Transverse colon (tissue), 4 donors: ENCODE measurements around the gene RSPRY1. TPM values are rescaled to one million over a fixed set of nuclear protein-coding genes. Genes with fewer than 3 reads are reported as not detected.

ENCODE experiments used
- DNase-seq: peaks from one replicate; pipeline ENCODE4 v3.0.0-alpha.2; 2019
- H3K27ac ChIP-seq, 4 donors: fragments of 200-600 bp; sonication (generic); 2 replicates each; pipeline ENCODE4 v1.5.1; 2016 to 2018; ENCODE audit warnings: inconsistent platforms in 4 of 4
- H3K27me3 ChIP-seq: fragments of 200-600 bp; sonication (generic); 2 replicates; pipeline ENCODE4 v1.5.1; 2017; ENCODE audit warnings: inconsistent platforms
- H3K36me3 ChIP-seq, 4 donors: fragments of 200-600 bp; sonication (generic); 2 replicates each; pipeline ENCODE4 v1.5.1; 2017 to 2019; ENCODE audit warnings: inconsistent platforms in 4 of 4
- H3K4me1 ChIP-seq, 4 donors: fragments of 200-600 bp; sonication (generic); 2 replicates each; pipeline ENCODE4 v1.5.1; 2017 to 2020; ENCODE audit warnings: inconsistent platforms in 4 of 4
- H3K4me3 ChIP-seq, 4 donors: fragments of 200-600 bp; sonication (generic); 1 replicate in 1 of 4; 2 replicates in 3 of 4; pipeline versions ENCODE4 v1.5.1 to v1.6.1; 2017 to 2019; ENCODE audit warnings: inconsistent platforms in 4 of 4
- H3K9me3 ChIP-seq, 2 donors: fragments of 200-600 bp; sonication (generic); 2 replicates each; pipeline ENCODE4 v1.5.1; 2017 to 2019; ENCODE audit warnings: inconsistent platforms in 2 of 2
- CTCF ChIP-seq, 5 experiments: fragments of 200-600 bp in 3 of 5; fragments of 450-650 bp in 2 of 5; sonication (generic) in 3 of 5; IDR thresholded peaks; 1 replicate in 2 of 5; 2 replicates in 3 of 5; pipeline ENCODE4 v1.5.1; 2016 to 2017; ENCODE audit warnings: antibody characterized with exemption in 5 of 5, inconsistent platforms in 3 of 5, mild to moderate bottlenecking in 2 of 5, moderate library complexity in 1 of 5
- EP300 ChIP-seq: sonication (generic); formaldehyde crosslinking; IDR thresholded peaks from one replicate; pipeline ENCODE4 v1.6.1; 2017; ENCODE audit warnings: antibody characterized with exemption, low read depth
- POLR2A ChIP-seq: fragments of 450-650 bp; IDR thresholded peaks from one replicate; pipeline ENCODE4 v1.6.1; 2016; ENCODE audit warnings: antibody characterized with exemption, mild to moderate bottlenecking, moderate library complexity
- POLR2AphosphoS5 ChIP-seq, 3 donors: sonication (generic); formaldehyde crosslinking; IDR thresholded peaks; one replicate each; pipeline ENCODE4 v1.6.1; 2016; ENCODE audit warnings: antibody characterized with exemption in 3 of 3
- WGBS, 2 donors: methylation state at CpG; one replicate each; pipeline ENCODE4 v1.1.5; 2018; ENCODE audit warnings: low coverage in 1 of 2; 5-methylcytosine and 5-hydroxymethylcytosine counted together
- in situ Hi-C, 4 donors: fragments of 200-750 bp; cut with MboI; loops; one replicate each; pipeline versions ENCODE4 v1.15.0 to v1.15.1; 2017; ENCODE audit warnings: low sequenced_read_pairs in 3 of 4, low pct_ligation_motif_present in 1 of 4, low pct_unique_long_range_greater_than_20kb in 1 of 4
- intact Hi-C: fragments of 100-400 bp; cut with DNase I; formaldehyde crosslinking; loops from one replicate; pipeline ENCODE4 v1.15.1; 2023; ENCODE audit warnings: low total_unique reads
- total RNA-seq, 4 donors: library from RNA; depleted of rRNA; stranded (reverse); fragments of >200 nt; gene quantifications; one replicate each; pipeline ENCODE4 v1.1.0, GENCODE V29; 2016

RSPRY1 gene
- total RNA-seq, 4 donors from 2014 or later, result 17.1 to 58.4 (median 44.5) TPM

DNA sequence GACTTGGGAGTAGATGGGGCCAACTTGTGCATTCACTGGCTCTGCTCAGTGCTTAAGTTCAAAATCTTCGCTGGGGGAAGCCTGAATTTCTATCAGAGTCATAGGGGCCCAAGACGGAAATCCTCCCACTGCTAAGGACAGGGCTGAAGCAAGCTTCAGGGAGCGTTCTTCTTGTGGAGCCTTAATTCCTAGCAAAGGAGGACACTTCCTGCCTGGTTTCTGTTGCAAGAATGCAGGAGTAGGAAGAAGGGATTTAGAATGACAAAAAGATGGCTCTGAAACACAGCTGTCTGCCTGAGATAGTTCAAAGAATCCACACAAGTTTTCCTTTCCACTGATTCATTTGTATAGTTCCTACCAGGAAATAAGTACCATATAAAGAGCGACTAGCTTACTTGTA, 26.7 kb upstream of the RSPRY1 start:
- intact Hi-C loops, result no loop called here
- H3K4me3 ChIP-seq, result no peak overlapping the region
- no peaks in the 10 kb centered on the region for H3K27me3 ChIP-seq
- H3K27ac ChIP-seq, result no peak overlapping the region
- no peak for DNase-seq
- H3K9me3 ChIP-seq, result no peaks in the 10 kb centered on the region
- TF ChIP-seq CTCF (IDR thresholded peaks at IDR 0.05) (no peak), POLR2A (no peak), POLR2AphosphoS5 (IDR thresholded peaks at IDR 0.05) (no peak), EP300 (no peak)
- 89 to 90% methylated on average over 2 to 4 of the region's 4 CpGs for WGBS, 2 donors
- peaks cover 0 to 29% (median 14%) of the 10 kb centered on the region in 4 donors for H3K36me3 ChIP-seq
- H3K4me1 ChIP-seq, result peaks cover 0 to 20% (median 0%) of the 10 kb centered on the region in 4 donors
- in situ Hi-C loops, result loop anchor here in 3 of 4 donors (25.0 kb wide), 2 partner anchors 197 to 297 kb away; partner anchors contain the start of genes CETP (in 2 of the 3) and SLC12A3 (in 1 of the 3)

GRCh38 chr16:57163842-57164241, 22.3 kb upstream of the RSPRY1 start:
- H3K27me3 ChIP-seq, result no peaks in the 10 kb centered on the region
- TF ChIP-seq CTCF (IDR thresholded peaks at IDR 0.05) (no peak), EP300 (no peak)
- no peak for DNase-seq
- in situ Hi-C loops (loop anchor here (10.0 to 25.0 kb wide), 4 partner anchors 79 to 302 kb away; partner anchors contain the start of genes CETP (in 3 of the 4) and SLC12A3 (in 1 of the 4)), intact Hi-C loops (no loop called here)
- no peaks in the 10 kb centered on the region for H3K9me3 ChIP-seq
- WGBS, 2 donors, result 64% methylated on average over 1 of the region's 1 CpG; no CpG with 5 or more reads in 1 of the 2 donors
- peaks cover 0 to 19% (median 0%) of the 10 kb centered on the region in 4 donors for H3K4me1 ChIP-seq
- H3K4me3 ChIP-seq, result no peak overlapping the region
- peaks cover 0 to 37% (median 15%) of the 10 kb centered on the region in 4 donors for H3K36me3 ChIP-seq
- H3K27ac ChIP-seq, result no peak overlapping the region

DNA sequence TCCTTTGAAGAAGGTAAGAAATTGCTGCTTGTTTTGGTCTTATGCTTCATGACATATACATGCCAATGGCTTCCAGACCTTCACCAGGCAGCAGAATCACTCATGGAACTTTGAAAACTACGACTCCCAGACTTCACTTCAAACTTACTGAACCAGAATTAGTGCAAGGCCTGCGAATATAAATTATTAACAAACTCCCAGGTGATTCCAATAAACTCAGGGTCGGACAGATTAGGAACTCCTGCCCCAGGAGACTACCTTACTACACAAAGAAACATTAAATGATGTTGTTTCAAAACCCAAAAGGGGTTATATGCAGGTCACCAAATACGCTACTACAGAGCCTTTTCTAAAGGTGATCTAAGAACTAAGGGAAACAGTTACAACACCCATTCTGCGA, 20.6 kb upstream of the RSPRY1 start:
- 81 to 86% methylated on average over 5 of the region's 5 CpGs for WGBS, 2 donors
- TF ChIP-seq EP300, result no peak
- H3K9me3 ChIP-seq, result no peaks in the 10 kb centered on the region
- H3K36me3 ChIP-seq, result peaks cover 0 to 44% (median 14%) of the 10 kb centered on the region in 4 donors
- no peaks in the 10 kb centered on the region for H3K27me3 ChIP-seq
- intact Hi-C loops, result no loop called here
- H3K4me1 ChIP-seq, result peaks cover 0 to 17% (median 0%) of the 10 kb centered on the region in 4 donors
- H3K27ac ChIP-seq, result no peak overlapping the region
- DNase-seq, result no peak
- no peak overlapping the region for H3K4me3 ChIP-seq
- in situ Hi-C loops, result loop anchor here (10.0 to 25.0 kb wide), 4 partner anchors 81 to 303 kb away; partner anchors contain the start of genes CETP (in 3 of the 4) and SLC12A3 (in 1 of the 4)

DNA sequence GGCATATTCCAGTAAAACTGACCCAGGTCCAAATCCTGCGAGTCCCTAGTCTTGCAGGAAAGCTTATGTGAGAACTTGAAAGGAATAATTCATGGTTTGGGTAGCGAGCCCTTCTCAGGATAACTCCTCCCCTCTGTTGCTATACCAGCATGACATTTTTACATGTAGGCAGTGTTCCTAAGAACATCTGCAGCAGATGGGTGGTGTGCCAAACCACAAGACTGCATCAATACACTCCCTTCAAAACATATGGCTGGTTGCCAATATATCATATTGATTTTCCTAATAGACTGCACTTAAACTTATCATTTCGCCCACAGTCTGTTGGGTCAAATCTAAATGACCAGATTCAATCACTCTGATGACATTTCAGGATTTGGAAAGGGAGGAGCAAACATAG, 20.2 kb upstream of the RSPRY1 start:
- H3K9me3 ChIP-seq, result no peaks in the 10 kb centered on the region
- H3K36me3 ChIP-seq, result peaks cover 0 to 48% (median 16%) of the 10 kb centered on the region in 4 donors
- intact Hi-C loops (no loop called here), in situ Hi-C loops (loop anchor here (10.0 to 25.0 kb wide), 4 partner anchors 81 to 304 kb away; partner anchors contain the start of genes CETP (in 3 of the 4) and SLC12A3 (in 1 of the 4))
- H3K27me3 ChIP-seq, result no peaks in the 10 kb centered on the region
- DNase-seq, result no peak
- H3K27ac ChIP-seq, result no peak overlapping the region
- peaks cover 0 to 12% (median 0%) of the 10 kb centered on the region in 4 donors for H3K4me1 ChIP-seq
- WGBS, 2 donors, result 75 to 83% methylated on average over 2 to 3 of the region's 3 CpGs
- TF ChIP-seq CTCF (IDR thresholded peaks at IDR 0.05) (no peak), EP300 (no peak), POLR2A (no peak), POLR2AphosphoS5 (IDR thresholded peaks at IDR 0.05) (no peak)
- no peak overlapping the region for H3K4me3 ChIP-seq
